ENCODE measurements around the gene DGKI.

GRCh38 chr7:137513091-137513490, 333.7 kb downstream of the DGKI start:
- no peak for TF ChIP-seq CTCF (conservative IDR thresholded peaks at IDR 0.05 in 1 of 2, IDR thresholded peaks at IDR 0.05 in 1 of 2; ENCODE audit: low read depth in 1 of 2, low read length in 2 of 2)
- TF ChIP-seq EZH2 (IDR thresholded peaks at IDR 0.05; ENCODE audit: low read length, missing control alignments), result no peak
